SK-N-DZ (cell line): Measurements from ENCODE around the gene SWT1. TPM values are rescaled to one million over a fixed set of nuclear protein-coding genes. Genes with fewer than 3 reads are reported as not detected.
A peak's percentile ranks its signal among the peaks of the same experiment; 100 is the strongest.

Experiments
- DNase-seq: peaks from one replicate; pipeline ENCODE4 v3.0.0-alpha.2; 2015; ENCODE audit warnings: low spot score
- polyA plus RNA-seq, 2 experiments: library from polyadenylated mRNA; depleted of rRNA; stranded (reverse); fragments of >200 nt; gene quantifications; 2 replicates each; pipeline ENCODE4 v1.2.3, GENCODE V29; 2014

Gene SWT1, protein sequence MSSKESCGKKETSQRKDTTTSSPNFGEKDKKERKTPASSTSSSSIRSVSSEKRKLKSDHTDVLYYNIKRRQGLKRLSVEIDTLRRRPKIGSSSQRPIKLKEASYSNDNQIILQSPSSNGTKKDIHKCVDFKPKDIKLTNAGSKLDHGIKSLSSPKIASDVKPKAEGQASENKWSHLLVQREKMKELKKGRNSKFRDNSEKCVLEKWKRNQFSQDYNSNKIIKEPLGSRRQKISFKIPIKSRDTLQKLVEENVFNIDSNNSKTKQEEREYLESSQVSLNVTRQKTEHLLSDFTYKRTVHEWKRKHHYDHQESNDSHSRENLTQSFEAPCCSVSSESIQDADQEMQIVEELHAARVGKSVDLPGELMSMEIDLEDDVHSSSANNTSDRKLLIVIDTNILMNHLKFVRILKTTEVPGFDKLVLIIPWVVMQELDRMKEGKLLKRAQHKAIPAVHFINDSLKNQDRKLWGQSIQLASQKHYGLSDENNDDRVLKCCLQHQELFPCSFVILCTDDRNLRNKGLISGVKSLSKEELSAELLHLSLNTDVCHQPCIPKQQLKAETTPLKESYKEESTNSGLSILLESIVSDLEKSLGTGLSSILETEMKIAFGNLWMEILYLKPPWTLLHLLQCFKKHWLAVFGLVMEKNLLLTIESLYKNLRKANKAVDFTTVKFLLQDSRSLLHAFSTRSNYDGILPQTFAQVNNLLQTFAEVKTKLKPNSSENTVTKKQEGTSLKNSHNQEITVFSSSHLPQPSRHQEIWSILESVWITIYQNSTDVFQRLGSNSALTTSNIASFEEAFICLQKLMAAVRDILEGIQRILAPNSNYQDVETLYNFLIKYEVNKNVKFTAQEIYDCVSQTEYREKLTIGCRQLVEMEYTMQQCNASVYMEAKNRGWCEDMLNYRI
- 3.7 and 5.0 TPM in 2 replicates for polyA plus RNA-seq (2014; cell fraction: cytosol; rRNA removed)
- 3.7 and 4.8 TPM in 2 replicates for polyA plus RNA-seq (2014; cell fraction: nucleus; rRNA removed)

DNA sequence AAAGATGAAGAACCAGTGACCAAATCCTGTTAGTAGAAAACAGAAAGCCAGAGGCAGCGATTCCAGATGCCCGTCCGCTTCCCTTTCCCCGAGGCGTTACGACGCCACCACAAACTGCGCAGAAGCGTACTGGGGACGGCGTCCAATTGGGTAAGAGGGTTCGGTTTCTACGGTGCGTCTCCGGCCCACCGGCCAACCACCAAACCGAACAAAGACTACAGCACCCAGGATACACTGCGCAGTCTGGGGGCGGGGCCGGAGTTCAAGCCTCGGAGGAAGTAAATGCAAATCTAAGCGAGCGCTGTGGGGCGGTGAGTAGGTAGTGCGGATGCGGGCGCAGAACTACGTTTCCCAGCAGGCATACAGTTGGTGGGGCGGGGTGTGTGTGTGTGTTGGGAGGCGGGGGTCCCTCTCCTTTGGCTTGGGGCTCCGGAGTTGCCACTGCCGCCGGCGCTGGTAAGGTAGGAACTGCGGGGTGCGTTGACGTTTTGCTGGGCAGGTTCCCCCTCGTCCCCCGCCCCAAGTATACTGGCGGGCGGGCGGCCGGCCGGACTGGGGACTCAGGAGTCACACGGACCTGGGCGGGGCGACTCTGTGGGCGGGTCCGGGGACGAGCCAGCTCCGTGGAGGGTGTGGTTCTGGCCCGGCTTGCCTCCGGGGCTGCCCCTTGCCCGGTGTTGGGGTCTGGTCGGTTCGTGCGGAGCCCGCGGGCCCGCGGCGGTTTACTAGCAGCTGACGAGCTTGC lies at the start of gene SWT1, which contains the start of gene TRMT1L:
Gene SWT1, plus strand, starts transcription at position 314 of the 745 bp plus-strand sequence. CDS start 3,675 bp downstream, outside the sequence.
Gene TRMT1L, minus strand, starts transcription at position 100 of the 745 bp plus-strand sequence. CDS start 241 bp downstream, outside the sequence.
- peak; percentile 99 for DNase-seq

DNA sequence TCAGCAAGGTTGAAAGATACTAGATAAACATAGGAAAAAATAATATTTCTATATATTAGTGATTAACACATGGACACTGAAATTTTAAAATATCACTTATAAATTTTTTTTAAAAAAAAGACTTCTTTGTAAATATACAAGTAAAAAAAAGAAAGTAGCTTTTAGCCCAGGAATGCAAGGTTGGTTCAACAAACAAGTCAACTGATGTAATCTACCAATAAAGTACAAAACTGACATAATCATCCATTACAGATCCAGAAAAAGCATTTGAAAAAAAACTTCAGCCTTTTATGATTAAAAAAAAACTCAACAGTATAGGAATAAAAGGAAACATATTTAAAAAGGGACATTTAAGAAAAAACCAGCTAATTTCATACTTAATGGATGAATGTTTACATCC lies 48.6 kb upstream of the SWT1 start:
- no peak for DNase-seq

DNA sequence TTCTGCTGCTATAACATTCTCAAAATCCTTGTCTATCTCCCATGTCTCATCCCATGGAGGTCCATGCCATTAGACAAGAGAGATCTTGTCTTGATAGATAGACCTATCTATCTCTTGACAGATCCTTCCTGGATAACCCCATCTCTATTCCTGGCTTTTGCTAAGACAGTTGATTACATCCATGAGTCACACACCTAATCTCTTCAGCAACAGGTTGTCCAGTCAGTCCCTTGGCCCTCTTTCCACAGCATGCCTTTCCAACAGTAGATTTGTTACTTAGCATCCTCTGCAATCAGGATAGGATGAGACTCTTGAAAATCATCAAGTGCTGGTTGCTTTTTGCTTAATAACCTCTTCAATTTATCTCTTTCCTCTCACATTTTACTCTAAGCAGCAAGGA lies 46.8 kb upstream of the SWT1 start:
- DNase-seq: no peak

DNA sequence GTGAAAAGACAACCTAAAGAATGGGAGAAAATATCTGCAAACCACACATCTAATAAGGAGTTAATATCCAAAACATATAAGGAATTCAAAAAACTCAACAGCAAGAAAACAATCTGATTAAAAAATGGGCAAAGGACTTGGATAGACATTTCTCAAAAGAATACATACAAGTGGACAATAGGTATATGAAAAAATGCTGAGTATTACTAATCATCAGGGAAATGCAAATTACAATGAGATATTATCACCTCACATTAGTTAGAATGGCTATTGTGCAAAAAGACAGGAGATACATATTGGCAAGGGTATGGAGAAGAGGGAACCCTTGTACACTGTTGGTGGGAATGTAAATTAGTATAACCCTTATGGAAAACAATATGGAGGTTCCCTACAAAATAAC lies 45.1 kb upstream of the SWT1 start:
- DNase-seq: no peak

DNA sequence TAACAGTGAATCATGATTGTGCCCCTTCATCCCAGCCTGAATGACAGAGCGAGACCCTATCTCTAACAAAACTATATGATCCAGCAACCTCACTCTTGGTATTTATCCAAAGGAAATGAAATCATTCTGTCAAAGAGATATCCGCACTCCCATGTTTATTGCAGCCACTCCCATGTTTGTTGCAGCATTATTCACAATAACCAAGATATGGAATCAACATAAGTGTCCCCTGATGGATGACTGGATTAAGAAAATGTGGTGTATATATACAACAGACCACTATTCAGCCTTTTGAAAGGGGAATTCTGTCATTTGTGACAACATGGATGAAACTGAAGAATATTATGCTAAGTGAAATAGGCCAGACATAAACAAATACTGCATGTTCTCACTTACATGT lies 44.6 kb upstream of the SWT1 start:
- no peak for DNase-seq

DNA sequence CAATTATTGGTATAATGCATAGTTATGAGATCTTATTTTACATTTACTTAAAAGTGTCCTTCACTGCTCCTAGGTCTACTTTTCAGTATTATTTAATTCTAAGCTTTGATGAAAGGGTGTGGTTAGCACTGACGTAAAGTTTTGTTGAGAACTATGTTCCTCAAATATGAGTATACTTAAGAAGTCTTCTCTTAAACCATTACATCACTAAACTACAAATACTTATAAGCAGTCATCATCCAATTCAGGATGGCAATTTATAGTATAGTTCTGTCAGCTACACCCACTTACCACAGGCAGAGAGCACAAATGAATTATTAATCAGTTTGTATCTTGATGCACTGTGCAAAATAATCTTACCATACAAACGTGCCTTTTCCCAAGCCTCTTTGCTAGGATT lies 27.3 kb upstream of the SWT1 start:
- no peak for DNase-seq

DNA sequence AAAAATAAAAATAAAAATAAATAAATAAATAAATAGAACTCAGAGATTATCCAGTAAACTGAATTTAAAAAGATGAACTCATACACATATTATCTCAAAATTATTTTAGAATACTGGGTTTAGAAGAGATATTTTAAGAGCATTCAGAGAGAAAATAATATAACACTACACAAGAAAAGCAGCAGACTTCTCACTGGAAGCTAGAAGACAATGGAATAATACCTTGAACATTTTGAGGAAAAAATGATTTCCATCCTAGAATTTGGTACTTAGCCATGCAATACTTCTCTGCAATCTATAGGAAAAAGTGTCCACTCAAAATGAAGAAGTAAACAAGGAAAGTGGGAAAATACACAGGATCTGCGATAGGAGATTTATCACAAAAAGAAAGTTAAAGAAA lies 24.4 kb upstream of the SWT1 start:
- no peak for DNase-seq

DNA sequence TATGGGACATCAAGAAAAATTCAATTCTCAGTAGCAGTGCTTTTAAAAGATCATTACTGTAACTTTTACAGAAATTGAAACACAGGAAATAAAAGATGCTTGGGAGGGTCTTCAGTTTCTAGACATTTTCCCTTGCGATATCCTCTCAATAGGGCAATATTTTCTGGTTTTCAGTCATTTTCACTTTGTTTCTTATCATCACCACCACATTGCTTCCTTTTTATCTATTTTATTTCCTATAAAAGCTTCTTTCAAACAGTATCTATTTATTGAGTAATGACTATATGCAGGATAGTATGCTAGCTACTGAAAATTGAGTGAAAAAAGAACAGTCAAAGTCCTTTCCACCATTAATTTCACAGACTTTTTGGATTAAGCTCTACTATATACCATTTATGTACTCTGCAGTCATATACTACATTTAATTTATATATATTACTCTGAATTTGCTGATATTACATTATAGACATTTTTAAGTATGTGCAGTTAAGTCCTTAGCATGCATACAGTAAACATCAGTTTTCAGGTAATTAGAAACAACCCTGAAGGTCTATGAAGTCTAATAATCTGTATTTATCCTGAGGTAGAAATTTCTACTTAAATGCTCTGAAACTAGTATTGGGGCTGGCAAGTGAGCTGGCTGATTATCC lies 18.9 kb upstream of the SWT1 start:
- no peak for DNase-seq

DNA sequence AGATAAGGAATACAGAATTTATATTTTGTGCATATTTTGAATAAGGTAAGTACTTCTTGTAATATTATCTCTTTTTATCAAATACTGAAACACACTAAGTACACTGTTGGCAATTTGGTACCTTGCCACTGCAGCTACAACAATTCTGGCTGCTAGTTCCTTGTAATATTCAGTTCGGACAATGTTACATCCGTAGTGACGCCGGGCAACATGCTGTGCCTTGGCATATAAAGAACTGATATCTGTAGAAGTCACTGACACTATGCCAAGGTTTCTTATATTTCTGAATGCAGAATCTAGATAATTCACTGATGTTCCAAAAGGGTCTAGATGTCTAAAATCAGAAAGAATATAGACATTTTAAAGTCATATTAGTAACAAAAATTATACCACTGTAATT lies 17.7 kb upstream of the SWT1 start:
- no peak for DNase-seq

DNA sequence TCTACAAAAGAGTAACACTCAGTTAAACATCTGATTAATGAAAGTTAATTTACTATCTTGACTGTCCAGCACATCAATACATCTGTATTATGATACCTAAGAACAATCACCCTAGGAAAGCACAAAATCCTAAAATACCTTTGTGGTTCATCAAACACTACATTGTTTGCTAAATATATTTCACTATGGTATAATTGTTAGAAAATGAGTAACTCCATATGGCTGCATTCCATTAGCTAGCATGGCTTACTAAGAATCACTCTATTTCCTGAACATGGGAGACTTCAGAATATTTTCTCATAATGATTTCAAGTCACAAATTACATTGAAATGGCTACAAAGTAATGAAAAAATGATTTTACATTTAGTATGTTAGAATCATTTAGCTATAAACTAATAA lies 12.7 kb upstream of the SWT1 start:
- DNase-seq: no peak

DNA sequence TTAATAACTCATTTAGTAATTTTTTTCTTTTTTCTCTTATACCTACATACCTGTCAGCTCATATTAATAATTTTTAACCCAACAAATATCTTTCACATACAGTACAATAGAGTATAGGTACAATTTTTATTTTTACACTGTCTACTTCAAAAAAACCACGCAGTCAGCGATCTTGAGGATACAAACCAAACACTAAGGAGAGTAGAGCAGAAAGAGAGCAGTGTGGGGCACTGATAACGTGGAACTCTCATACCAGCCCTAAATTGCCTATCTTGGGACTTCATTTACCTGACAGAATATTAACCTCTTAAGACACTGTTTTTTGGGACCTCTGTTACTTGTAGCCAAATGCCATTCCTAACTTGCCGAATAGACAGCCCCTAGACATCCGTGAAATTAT lies 5.8 kb upstream of the SWT1 start:
- DNase-seq: no peak

DNA sequence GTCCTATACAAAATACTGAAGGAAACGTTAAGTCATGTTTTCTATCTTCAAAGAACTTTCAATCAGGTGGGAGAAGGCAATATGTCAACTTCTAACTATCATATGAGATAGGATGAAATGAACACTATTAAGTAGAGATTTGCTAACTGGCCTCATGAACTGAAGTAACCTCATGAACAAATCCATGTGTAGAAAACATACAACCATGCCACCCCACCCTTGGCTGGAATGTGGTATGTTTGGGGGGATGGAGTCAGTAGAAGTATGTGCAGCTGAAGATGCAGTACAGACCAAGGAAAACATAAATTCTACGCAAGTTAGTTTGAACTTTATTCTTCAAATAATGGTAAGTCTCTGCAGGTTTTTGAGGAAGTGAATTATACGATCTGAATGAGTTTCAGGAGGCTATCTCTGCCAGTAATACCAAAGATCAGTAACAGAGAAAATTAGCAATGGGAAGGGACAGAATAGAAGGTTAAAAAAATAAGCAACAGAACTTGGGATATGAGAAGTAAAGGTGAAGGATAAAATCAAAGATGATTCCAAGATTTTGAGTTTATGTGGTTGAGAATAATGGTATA lies 4.7 kb upstream of the SWT1 start:
- no peak for DNase-seq

DNA sequence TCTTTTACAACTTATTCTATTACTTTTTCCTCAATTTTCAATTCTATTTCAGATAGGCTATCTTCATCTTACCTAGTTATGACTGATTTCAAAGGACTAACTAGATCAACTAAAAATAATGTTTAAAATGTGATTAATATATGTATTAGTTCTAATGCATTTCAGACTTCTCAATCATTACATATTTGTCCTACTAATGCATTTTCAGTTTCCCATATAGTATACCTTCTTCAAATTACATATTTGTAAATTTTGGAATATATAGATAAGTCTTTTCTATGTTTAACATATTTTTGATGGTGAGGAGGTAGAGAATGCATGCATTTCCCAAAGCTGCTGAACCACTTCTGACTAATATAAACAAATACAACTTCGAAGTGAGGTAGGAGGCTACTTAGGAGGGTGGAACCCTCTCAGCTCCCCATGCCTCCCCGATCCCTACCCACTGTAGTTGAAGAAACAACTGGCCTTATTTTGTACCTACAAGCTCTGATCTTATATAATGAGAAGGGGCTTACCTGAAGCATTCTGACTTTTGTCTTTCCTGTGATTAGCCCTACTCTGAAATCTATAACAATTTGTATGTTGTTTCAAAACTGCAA lies 2.0 kb upstream of the SWT1 start:
- no peak for DNase-seq

DNA sequence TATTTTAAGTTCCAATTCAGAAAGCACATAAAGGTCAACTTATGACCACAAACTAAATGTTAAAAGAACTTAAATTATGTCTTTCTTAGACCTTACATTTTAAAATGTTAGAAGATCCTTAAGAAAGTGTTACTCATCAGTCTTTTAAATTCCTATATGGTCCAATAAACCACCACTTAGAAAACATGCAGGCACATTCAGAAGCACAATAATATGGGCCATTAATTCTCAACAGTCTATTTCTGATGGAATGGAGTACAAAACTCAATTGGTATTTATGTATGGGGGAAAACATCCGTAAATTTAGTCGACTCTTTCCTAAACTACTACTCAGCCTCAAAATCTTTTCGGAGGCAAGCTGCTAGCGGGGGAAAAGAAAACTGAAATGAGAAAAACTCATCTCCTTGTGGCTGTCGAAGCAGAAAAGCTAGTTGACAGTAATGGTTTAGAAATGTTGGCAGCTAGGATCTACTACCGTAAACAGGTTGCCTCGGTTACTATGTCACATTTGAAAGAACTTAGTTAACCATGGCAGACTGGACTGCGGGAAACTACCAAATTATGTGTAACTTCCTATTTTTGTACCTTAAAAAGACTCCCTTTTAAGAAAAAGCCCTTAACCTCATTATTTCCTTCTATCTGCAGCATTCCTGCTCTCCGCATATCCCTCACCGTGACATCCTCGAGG lies 1.2 kb upstream of the SWT1 start:
- DNase-seq: peak; percentile 2

DNA sequence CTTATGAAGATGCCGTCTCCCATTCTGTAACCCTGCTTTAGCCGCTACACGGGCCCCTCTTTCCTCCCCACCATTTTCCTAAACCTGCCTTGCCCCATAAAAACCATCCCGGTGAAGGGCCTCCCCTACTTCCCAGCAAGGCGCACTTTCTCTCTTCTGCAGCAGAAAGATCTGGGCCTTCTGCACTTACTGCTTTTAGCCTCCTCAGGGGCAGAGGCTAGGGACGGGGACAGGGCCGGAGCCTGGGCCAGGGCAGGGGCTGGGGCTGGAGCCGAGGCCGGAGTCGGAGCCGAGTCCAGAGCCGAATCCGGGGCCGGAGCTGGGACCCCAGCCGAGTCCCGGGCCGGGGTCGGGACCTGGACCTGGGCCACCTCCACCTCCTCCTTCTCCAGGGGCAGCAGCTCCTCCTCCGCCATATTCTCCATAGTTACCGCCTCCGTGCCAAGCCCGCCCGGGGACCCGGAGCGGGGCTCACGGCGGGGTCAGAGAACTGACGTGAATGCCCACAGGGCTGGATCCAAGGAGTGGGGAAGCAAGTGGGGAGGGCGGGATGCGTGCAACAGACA lies 596 bp upstream of the SWT1 start:
- DNase-seq: no peak

DNA sequence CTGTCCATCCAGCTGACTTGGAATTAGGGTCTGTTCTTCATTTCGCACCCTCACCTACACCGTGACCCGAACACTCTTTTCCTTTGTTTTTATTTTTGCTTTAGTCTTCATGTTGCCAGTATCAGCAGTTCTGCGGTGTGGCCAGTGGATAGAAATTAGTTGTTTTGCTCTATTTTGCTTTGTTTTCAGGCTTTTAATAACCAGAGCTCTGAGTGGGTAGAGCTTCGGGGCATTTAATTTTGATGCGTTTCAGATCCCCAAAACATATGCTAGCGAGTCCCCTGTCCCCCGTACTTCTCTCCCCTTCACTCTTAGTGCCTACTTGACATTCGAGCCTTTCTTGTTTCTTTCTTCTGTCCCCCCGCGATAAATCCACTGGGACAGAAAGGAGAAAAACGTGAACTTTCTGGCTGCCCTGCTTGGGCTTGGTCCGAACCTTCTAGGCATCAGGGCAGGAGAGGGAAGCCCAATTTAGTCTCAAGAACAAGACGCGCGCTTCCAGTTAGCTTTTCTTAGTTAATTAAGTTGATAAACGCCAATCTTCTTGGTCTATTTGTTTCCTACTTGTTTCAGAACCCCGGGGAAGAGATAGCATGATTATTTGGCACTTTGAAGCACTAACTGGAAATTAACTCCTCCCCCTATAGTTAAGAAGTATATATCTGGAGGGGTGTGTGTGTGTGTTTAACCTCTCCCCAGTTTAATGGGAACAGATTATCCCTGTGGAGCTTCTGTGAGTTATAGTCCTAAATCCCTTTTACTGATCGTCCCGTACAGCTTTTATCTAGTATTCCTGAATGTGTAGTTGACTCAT lies 839 bp downstream of the SWT1 start:
- no peak for DNase-seq

DNA sequence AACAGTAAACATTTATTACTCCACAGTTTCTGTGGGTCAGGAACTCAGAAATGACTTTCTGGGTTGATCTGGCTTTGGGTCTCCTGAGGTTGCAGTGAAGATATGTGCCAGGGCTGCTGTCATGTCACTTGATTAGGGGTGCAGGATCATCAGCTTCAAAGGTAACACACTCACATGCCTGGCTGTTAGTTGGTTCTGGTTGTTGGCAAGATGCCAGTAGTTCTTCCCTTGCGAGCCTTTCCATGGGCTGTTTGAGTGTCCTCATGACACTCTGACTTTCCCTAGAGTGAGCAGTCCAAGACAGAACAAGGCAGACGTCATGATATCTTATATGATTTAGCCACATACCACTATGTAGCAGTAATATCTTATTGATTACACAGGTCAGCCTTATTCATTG lies 1.8 kb downstream of the SWT1 start:
- DNase-seq: peak; percentile 9

DNA sequence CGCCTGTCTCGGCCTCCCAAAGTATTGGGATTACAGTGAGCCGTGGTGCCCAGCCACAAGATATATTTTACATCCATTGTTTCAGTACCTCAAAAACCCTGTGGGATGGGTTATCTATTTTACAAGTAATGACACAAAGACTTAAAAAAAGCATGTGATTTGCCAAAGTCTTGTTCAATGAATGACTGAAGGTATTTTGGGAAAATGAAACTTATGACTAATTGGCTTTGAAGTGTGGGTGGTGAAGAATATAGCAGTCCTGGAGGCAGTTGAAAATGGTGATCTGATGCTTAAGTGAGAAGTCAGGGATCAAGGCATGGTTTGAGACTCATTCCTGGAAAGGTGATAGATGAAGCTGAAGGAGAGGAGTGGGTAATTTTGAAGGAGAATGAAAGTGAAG lies 3.0 kb downstream of the SWT1 start:
- DNase-seq: no peak

DNA sequence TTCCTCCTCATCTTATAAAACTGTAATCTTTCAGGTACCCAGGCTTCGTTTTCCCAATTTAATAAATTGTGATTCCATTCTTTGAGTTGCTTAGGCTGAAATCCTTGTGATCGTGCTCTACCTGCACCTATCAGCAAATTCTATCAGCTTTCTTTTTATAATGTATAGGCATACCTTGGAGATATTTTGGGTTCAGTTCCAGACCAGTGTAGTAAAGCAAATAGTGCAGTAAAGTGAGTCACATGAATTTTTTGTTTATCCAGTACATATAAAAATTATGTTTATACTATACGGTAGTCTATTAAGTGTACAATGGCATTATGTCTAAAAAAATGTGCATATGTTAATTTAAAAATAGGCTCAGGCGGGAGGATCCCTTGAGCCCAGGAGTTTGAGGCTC lies 5.5 kb downstream of the SWT1 start:
- no peak for DNase-seq
